ENCODE measurements around the gene NADK.
A peak's percentile ranks its signal among the peaks of the same experiment; 100 is the strongest.
"Not testable (repeated sequence)": the region's sequence is repeated elsewhere in the genome, so short reads cannot be mapped to it uniquely, and the experiment has no call there.

The NADK gene

GRCh38 chr1:1745651-1746565, 32.4 kb downstream of the NADK start:
- not testable (repeated sequence) for DNase-seq

GRCh38 chr1:1742529-1742928, 35.7 kb downstream of the NADK start:
- not testable (repeated sequence) for DNase-seq

GRCh38 chr1:1741013-1741412, 37.3 kb downstream of the NADK start:
- not testable (repeated sequence) for DNase-seq

GRCh38 chr1:1738799-1739337, 39.4 kb downstream of the NADK start:
- DNase-seq = not testable (repeated sequence)

GRCh38 chr1:1737675-1738590, 40.3 kb downstream of the NADK start:
- not testable (repeated sequence) for DNase-seq

GRCh38 chr1:1732381-1732780, 45.9 kb downstream of the NADK start:
- DNase-seq = no peak

- no peak for DNase-seq
Observed at GRCh38 chr1:1730870-1731269, 47.4 kb downstream of the NADK start.

GRCh38 chr1:1730230-1730629, 48.0 kb downstream of the NADK start:
- not testable (repeated sequence) for DNase-seq

GRCh38 chr1:1729116-1729816, 49.0 kb downstream of the NADK start:
- not testable (repeated sequence) for DNase-seq

GRCh38 chr1:1728308-1729005, 49.8 kb downstream of the NADK start:
- DNase-seq = not testable (repeated sequence)

GRCh38 chr1:1727131-1727651, 51.1 kb downstream of the NADK start:
- not testable (repeated sequence) for DNase-seq

- not testable (repeated sequence) for DNase-seq
Observed at GRCh38 chr1:1726088-1726487, 52.2 kb downstream of the NADK start.

GRCh38 chr1:1724035-1724864, 54.0 kb downstream of the NADK start, which contains the start of gene CDK11A:
Gene CDK11A, minus strand, starts transcription at chr1:1724357. Its CDS starts 1,539 bp downstream, at chr1:1722818.
- DNase-seq = peak; percentile 98

- no peak for DNase-seq
Observed at GRCh38 chr1:1721201-1721600, 57.1 kb downstream of the NADK start.

GRCh38 chr1:1715109-1715883, 63.0 kb downstream of the NADK start:
- DNase-seq = not testable (repeated sequence)

GRCh38 chr1:1707897-1708296, 70.4 kb downstream of the NADK start:
- DNase-seq = not testable (repeated sequence)

GRCh38 chr1:1707241-1707640, 71.0 kb downstream of the NADK start:
- DNase-seq = not testable (repeated sequence)

- not testable (repeated sequence) for DNase-seq
Observed at GRCh38 chr1:1705623-1706022, 72.6 kb downstream of the NADK start.

- not testable (repeated sequence) for DNase-seq
Observed at GRCh38 chr1:1704284-1704957, 73.8 kb downstream of the NADK start.

All from DMS 273 treated with DMSO at 0.1 percent for 48 hours (cell line).